ENCODE data around the gene GPRC5C. TPM values are rescaled to one million over a fixed set of nuclear protein-coding genes. Genes with fewer than 3 reads are reported as not detected.

Gene GPRC5C
- total and polyA plus RNA-seq, 8 donors: 47.3 to 107 (median 54.1) TPM

DNA sequence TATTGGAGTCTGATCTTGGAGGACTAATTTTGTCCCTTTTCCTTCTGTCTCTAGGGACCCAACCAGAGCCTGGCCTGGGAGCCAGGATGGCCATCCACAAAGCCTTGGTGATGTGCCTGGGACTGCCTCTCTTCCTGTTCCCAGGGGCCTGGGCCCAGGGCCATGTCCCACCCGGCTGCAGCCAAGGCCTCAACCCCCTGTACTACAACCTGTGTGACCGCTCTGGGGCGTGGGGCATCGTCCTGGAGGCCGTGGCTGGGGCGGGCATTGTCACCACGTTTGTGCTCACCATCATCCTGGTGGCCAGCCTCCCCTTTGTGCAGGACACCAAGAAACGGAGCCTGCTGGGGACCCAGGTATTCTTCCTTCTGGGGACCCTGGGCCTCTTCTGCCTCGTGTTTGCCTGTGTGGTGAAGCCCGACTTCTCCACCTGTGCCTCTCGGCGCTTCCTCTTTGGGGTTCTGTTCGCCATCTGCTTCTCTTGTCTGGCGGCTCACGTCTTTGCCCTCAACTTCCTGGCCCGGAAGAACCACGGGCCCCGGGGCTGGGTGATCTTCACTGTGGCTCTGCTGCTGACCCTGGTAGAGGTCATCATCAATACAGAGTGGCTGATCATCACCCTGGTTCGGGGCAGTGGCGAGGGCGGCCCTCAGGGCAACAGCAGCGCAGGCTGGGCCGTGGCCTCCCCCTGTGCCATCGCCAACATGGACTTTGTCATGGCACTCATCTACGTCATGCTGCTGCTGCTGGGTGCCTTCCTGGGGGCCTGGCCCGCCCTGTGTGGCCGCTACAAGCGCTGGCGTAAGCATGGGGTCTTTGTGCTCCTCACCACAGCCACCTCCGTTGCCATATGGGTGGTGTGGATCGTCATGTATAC, 8.0 kb downstream of the GPRC5C start:
- Histone ChIP-seq H3K4me3 (no peak overlapping the region), H3K36me3 (peaks cover 0 to 10% of the 10 kb centered on the region in 2 donors), H3K27ac (no peak overlapping the region), H3K27me3 (peaks cover 0 to 4% of the 10 kb centered on the region in 2 donors), H3K4me1 (peaks cover 23 to 32% of the 10 kb centered on the region in 2 donors), H3K9me3 (peaks cover 0 to 24% of the 10 kb centered on the region in 2 donors)
- ATAC-seq (no peak), DNase-seq (peak in 1 of 4 donors; percentile 75)
- intact Hi-C loops (cut with DNase I): no loop called here
- TF ChIP-seq, protein P1, sequence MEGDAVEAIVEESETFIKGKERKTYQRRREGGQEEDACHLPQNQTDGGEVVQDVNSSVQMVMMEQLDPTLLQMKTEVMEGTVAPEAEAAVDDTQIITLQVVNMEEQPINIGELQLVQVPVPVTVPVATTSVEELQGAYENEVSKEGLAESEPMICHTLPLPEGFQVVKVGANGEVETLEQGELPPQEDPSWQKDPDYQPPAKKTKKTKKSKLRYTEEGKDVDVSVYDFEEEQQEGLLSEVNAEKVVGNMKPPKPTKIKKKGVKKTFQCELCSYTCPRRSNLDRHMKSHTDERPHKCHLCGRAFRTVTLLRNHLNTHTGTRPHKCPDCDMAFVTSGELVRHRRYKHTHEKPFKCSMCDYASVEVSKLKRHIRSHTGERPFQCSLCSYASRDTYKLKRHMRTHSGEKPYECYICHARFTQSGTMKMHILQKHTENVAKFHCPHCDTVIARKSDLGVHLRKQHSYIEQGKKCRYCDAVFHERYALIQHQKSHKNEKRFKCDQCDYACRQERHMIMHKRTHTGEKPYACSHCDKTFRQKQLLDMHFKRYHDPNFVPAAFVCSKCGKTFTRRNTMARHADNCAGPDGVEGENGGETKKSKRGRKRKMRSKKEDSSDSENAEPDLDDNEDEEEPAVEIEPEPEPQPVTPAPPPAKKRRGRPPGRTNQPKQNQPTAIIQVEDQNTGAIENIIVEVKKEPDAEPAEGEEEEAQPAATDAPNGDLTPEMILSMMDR (IDR thresholded peaks at IDR 0.05): no peak

DNA sequence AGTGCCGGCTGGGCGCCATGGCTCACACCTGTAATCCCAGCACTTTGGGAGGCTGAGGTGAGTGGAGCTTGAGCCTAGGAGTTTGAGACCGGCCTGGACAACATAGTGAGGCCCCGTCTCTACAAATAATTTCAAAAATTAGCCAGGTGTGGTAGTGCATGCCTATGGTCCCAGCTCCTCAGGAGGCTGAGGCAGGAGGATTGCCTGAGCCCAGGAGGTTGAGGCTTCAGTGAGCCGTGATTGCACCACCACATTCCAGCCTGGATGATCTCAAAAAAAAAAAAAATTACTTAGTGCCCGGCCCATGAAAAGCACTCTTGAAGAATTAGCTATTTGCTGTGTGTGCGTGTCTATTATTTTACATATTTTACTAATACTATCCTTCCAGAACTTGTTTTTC, 9.6 kb downstream of the GPRC5C start:
- H3K27ac ChIP-seq: no peak overlapping the region
- no peaks in the 10 kb centered on the region for H3K27me3 ChIP-seq
- intact Hi-C loops (cut with DNase I): no loop called here
- no peak for ATAC-seq
- TF ChIP-seq, protein P1 (IDR thresholded peaks at IDR 0.05): no peak
- peaks cover 0 to 10% of the 10 kb centered on the region in 2 donors for H3K36me3 ChIP-seq
- peaks cover 23 to 45% of the 10 kb centered on the region in 2 donors for H3K4me1 ChIP-seq
- DNase-seq: peak in 1 of 4 donors; percentile 13
- peaks cover 0 to 24% of the 10 kb centered on the region in 2 donors for H3K9me3 ChIP-seq
- no peak overlapping the region for H3K4me3 ChIP-seq

DNA sequence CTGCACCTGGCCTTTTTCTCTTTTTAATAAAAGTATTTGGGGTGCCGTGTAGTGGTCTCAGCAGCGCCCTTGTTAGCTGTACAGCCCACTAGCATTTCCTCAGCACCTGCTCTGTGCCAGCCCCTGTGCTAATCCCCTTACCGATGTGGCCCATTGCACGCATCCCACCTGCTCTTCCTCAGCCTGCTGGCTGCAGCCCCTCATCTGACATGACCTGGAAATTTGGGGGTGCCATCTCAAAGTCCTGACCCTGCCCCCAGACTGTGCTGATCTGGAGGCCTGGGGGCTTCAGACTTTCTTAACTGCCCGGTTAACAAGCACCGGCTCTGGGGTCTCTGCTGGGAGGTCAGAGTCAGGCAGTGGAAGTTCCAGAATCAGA, 10.4 kb downstream of the GPRC5C start:
- H3K4me3 ChIP-seq: peak overlapping the region in 1 of 2 donors; percentile 27
- peaks cover 23 to 52% of the 10 kb centered on the region in 2 donors for H3K4me1 ChIP-seq

DNA sequence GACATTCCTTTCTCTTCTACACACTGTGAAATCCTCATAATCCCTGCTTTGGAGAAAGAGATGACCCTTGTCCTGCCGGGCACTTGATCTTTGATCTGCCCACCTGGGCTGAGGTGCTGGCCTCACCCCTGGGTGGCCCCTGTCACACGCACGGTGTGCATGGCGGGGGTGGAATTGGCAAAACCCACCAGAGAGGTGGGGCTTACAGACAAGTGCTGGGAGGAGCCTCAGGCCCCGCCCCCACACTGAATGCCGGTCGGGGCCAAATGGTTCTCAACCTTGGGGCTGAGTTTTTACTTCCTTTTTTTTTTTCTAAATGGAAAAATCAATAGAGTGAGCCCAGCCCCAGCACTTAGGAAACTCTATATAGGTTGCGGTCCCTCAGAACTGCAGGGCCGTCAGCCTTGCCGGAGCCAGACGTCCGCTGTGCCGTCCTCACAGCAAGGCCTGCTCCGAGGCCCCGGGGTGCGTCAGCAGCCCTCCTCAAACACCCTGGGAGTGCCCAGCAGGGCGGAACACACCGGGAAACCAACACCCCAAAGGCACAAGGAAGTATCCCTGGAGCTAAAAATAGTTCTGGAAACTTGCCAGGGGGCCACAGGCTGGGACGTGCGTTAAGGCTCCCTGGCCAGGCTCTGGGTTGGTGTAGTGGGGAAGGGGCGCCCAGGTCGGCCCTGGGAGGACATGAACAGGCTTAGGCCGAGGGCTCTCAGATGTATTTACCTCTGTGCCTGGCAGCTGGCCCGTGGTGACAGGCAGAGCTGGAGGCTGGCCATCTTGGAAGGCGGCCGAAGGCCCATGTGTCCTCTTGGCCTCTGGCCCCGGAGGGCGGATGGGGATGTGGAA, 11.0 kb downstream of the GPRC5C start:
- peak; percentile 86 for ATAC-seq
- Histone ChIP-seq H3K36me3 (peaks cover 0 to 15% of the 10 kb centered on the region in 2 donors), H3K4me1 (peaks cover 23 to 52% of the 10 kb centered on the region in 2 donors), H3K9me3 (peaks cover 0 to 15% of the 10 kb centered on the region in 2 donors), H3K4me3 (peak overlapping the region in 1 of 2 donors; percentile 27), H3K27ac (peak overlapping the region; percentile 78 to 87), H3K27me3 (no peaks in the 10 kb centered on the region)
- DNase-seq: peak; percentile 71 to 92 (median 90)
- intact Hi-C loops (cut with DNase I): no loop called here
- TF ChIP-seq, protein P1 (IDR thresholded peaks at IDR 0.05): peak in 1 of 2 donors; percentile 20

More for the DNA sequence above, 10.4 kb downstream of the GPRC5C start:
- Histone ChIP-seq H3K9me3 (peaks cover 0 to 21% of the 10 kb centered on the region in 2 donors), H3K27ac (peak overlapping the region; percentile 78 to 87), H3K36me3 (peaks cover 0 to 11% of the 10 kb centered on the region in 2 donors), H3K27me3 (no peaks in the 10 kb centered on the region)
- ATAC-seq: no peak
- intact Hi-C loops (cut with DNase I): no loop called here
- DNase-seq: peak in 1 of 4 donors; percentile 15
- TF ChIP-seq, protein P1 (IDR thresholded peaks at IDR 0.05): no peak
